ENCODE results near the gene CT47C1.
"Not testable (repeated sequence)": the region's sequence is repeated elsewhere in the genome, so short reads cannot be mapped to it uniquely, and the experiment has no call there.

The CT47C1 gene

DNA sequence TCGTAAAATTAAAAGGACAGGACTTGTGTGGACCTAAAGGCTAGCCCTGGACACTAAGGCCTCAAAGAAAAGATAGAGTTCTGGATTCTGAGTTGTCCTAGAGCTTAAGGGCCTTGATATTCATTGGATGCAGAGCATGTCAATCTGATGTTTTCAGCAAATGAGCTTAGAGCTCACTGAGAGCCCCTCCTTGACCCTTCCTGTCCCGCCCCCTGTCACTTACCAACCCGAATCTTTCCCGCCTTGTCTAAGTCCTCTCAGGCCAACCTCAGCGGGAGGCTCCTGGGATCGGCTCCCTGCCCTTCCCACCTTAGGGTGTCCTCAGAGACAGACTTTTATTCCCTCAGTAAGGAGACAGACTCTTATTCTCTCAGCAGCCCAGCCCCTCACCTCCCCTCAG lies at the start of gene CT47C1:
Gene CT47C1, plus strand, starts transcription at position 250 of the 400 bp plus-strand sequence. CDS start 233 bp downstream, outside the sequence.
- no peak within 1 kb of the TSS for H3K4me3 ChIP-seq (ENCODE audit: low read depth in 1 of 2, low read length in 1 of 2)
- H3K9me3 ChIP-seq: no peaks in the 10 kb centered on the region
- H3K36me3 ChIP-seq: no peaks in the 10 kb centered on the region
- no peaks in the 10 kb centered on the region for H3K4me1 ChIP-seq (ENCODE audit: control insufficient read depth in 1 of 2, insufficient read depth in 1 of 2, low read depth in 1 of 2, low read length in 1 of 2)
- TF ChIP-seq CTCF (IDR thresholded peaks at IDR 0.05): no peak
- H3K27ac ChIP-seq: no peak within 1 kb of the TSS
- no peaks in the 10 kb centered on the region for H3K27me3 ChIP-seq

GRCh38 chrX:119025900-119026299 lies 46.9 kb upstream of the CT47C1 start:
- Histone ChIP-seq H3K4me1 (ENCODE audit: control insufficient read depth in 1 of 2, insufficient read depth in 1 of 2, low read depth in 1 of 2, low read length in 1 of 2) (no peaks in the 10 kb centered on the region), H3K9me3 (no peaks in the 10 kb centered on the region), H3K36me3 (no peaks in the 10 kb centered on the region), H3K4me3 (ENCODE audit: low read depth in 1 of 2, low read length in 1 of 2) (no peak overlapping the region), H3K27me3 (no peaks in the 10 kb centered on the region), H3K27ac (no peak overlapping the region)
- no peak for TF ChIP-seq CTCF (IDR thresholded peaks at IDR 0.05)

DNA sequence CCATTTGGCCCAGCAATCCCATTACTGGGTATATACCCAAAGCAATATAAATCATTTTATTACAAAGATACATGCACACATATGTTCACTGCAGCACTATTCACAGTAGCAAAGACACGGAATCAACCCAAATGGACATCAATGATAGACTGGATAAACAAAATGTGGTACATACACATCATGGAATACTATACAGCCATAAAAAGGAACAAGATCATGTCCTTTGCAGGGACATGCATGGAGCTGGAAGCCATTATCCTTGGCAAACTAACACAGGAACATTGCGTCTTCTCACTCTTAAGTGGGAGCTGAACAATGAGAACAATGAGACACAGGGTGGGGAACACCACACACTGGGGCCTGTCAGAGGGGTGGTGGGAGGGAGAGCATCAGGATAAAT lies 46.4 kb upstream of the CT47C1 start:
- H3K4me1 ChIP-seq (ENCODE audit: control insufficient read depth in 1 of 2, insufficient read depth in 1 of 2, low read depth in 1 of 2, low read length in 1 of 2); H3K27me3 ChIP-seq; H3K9me3 ChIP-seq; H3K4me3 ChIP-seq (ENCODE audit: low read depth in 1 of 2, low read length in 1 of 2); H3K27ac ChIP-seq; H3K36me3 ChIP-seq: not testable (repeated sequence)

DNA sequence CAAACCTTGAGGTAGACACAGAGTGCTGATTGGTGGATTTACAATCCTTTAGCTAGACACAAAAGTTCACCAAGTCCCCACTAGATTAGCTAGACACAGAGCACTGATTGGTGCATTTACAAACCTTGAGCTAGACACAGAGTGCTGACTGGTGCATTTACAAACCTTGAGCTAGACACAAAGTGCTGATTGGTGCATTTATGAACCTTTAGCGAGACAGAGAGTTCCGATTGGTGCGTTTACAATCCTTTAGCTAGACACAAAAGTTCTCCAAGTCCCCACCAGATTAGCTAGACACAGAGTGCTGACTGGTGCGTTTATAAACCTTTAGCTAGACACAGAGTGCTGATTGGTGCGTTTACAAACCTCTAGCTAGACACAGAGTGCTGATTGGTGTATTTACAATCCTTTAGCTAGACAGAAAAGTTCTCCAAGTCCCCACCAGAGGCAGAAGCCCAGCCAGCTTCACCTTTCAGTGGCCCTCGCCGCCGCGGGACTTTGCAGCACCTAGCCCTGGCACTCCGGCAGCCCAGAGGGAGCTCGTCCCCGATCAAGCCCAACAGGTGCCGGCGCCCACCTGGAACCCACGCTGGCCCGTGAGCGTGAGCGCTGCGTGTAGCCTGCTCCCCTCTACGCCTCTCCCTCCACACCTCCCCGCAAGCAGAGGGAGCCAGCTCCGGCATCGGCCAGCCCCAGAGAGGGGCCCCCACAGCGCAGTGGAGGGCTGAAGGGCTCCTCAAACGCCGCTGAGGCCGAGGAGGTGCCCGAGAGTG lies 44.6 kb upstream of the CT47C1 start:
- not testable (repeated sequence) for H3K36me3 ChIP-seq; H3K4me1 ChIP-seq (ENCODE audit: control insufficient read depth in 1 of 2, insufficient read depth in 1 of 2, low read depth in 1 of 2, low read length in 1 of 2); H3K9me3 ChIP-seq; H3K27me3 ChIP-seq; H3K4me3 ChIP-seq (ENCODE audit: low read depth in 1 of 2, low read length in 1 of 2); H3K27ac ChIP-seq

DNA sequence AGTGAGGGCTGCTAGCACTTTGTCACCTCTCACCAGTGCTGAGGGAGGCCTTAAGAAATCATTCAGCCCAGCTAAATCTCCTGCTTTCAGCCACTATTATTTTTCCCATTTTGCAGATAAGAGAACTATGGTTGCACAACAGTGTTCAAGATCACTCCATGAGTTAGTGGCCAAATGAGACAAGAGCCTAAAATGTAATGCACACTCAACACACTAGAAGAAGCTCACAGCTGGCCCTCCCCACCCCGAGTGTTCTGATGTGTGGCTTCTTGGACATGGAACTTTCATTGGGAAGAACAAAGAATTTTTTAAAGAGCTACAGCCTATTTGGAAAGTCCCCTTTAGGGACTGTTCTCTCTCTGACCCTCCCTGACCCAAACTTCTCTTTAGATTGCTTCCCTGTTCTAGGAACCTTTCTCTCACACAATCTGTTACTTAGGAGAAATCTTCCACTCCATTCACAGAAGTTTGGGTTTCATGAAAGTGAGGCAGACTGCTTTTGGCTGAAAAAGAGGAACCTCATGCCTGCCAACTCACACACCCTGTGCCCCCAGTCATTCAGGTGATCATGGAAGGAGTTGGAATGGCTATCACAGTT lies 44.0 kb upstream of the CT47C1 start:
- Histone ChIP-seq H3K4me1 (ENCODE audit: control insufficient read depth in 1 of 2, insufficient read depth in 1 of 2, low read depth in 1 of 2, low read length in 1 of 2) (no peaks in the 10 kb centered on the region), H3K4me3 (ENCODE audit: low read depth in 1 of 2, low read length in 1 of 2) (no peak overlapping the region), H3K27me3 (no peaks in the 10 kb centered on the region), H3K27ac (no peak overlapping the region), H3K36me3 (no peaks in the 10 kb centered on the region), H3K9me3 (no peaks in the 10 kb centered on the region)
- no peak for TF ChIP-seq CTCF (IDR thresholded peaks at IDR 0.05)

DNA sequence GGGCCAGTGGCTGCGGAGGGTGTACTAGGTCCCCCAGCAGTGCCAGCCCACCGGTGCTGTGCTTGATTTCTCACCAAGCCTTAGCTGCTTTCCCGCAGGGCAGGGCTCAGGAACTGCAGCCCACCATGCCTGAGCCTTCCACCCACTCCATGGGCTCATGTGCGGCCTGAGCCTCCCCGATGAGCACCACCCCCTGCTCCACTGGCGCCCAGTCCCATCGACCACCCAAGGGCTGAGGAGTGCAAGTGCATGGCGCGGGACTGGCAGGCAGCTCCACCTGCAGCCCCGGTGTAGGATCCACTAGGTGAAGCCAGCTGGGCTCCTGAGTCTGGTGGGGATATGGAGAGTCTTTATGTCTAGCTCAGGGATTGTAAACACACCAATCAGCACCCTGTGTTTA lies 43.1 kb upstream of the CT47C1 start:
- H3K9me3 ChIP-seq; H3K4me1 ChIP-seq (ENCODE audit: control insufficient read depth in 1 of 2, insufficient read depth in 1 of 2, low read depth in 1 of 2, low read length in 1 of 2); H3K27me3 ChIP-seq; H3K4me3 ChIP-seq (ENCODE audit: low read depth in 1 of 2, low read length in 1 of 2); H3K36me3 ChIP-seq; H3K27ac ChIP-seq: not testable (repeated sequence)

DNA sequence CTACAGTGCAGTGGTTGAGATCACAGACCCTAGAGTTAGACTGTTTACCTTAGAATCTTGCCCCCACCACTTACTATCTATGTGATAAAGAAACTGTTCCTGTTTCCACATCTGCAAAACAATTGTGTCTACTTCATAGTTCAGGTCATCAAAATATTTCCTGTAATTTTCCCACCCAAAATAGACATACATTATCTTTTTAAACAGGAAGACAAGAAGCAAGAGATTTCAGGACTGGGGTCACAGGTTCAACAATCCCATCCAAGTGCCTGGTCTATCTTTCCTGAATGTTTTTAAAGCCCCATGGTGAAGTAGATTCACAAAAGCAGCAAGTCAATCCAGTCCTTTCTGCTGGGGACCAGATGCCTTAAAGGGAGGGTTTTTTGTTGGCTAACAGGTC lies 41.8 kb upstream of the CT47C1 start:
- Histone ChIP-seq H3K36me3 (no peaks in the 10 kb centered on the region), H3K9me3 (no peaks in the 10 kb centered on the region), H3K27ac (no peak overlapping the region), H3K27me3 (no peaks in the 10 kb centered on the region), H3K4me1 (ENCODE audit: control insufficient read depth in 1 of 2, insufficient read depth in 1 of 2, low read depth in 1 of 2, low read length in 1 of 2) (no peaks in the 10 kb centered on the region), H3K4me3 (ENCODE audit: low read depth in 1 of 2, low read length in 1 of 2) (no peak overlapping the region)
- TF ChIP-seq CTCF (IDR thresholded peaks at IDR 0.05): no peak
